ENCODE results near the gene SEPTIN12.

- TF ChIP-seq CTCF (IDR thresholded peaks at IDR 0.05) = no peak
- no peak for TF ChIP-seq SIN3A (IDR thresholded peaks at IDR 0.05; ENCODE audit: borderline replicate concordance, insufficient read depth, low read depth, low read length)
- TF ChIP-seq POLR2AphosphoS5 (IDR thresholded peaks at IDR 0.05; ENCODE audit: low read depth, low read length) = no peak
- no peak for TF ChIP-seq REST (IDR thresholded peaks at IDR 0.05; ENCODE audit: insufficient read depth in 1 of 2, low read depth in 2 of 2, low read length in 1 of 2)
Observed at GRCh38 chr16:4746991-4747574, 41.1 kb downstream of the SEPTIN12 start.

Measured in Panc1 (cell line).